ENCODE measurements around the gene MED13L. TPM values are rescaled to one million over a fixed set of nuclear protein-coding genes. Genes with fewer than 3 reads are reported as not detected.

MED13L gene
- total and polyA plus RNA-seq, 2 donors (not counting 1 experiment from before 2014, with no cell fraction given): 20.3 to 207 TPM

DNA sequence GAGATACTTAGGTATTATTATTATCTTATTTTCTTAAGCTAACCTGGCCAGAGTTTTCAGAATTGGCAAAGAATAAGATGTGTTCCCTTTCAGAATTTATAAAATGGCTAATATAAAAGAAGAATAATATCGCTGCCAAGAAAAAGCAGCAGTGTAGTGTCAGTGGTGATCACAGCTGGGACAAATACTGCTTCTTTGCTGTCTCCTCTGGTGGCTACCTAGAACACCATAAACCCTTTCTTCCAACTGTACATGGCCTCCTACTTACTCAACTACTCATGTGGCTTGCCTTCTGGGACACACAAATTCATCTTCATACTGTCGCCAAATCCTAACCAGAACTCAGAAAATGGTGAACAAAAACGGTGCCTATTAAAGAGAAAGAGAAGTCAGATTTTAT is 72.7 kb downstream of the MED13L start:
- intact Hi-C loops (cut with micrococcal nuclease): no loop called here
- 92% methylated on average over 2 of the region's 3 CpGs for WGBS (ENCODE audit: insufficient coverage)
- H3K4me3 ChIP-seq (ENCODE audit: control extremely low read depth in 1 of 5, extremely low read depth in 1 of 5, insufficient read depth in 1 of 5, low read depth in 2 of 5, low read length in 4 of 5): no peak overlapping the region
- ChIA-PET CTCF (interaction anchor here (1.5 kb wide), 1 partner anchor 11 kb away, joined by 5 read pairs; no protein-coding TSS in a partner anchor), POLR2A (no interaction called here)
- Mint-ChIP-seq H3K9me3 (ENCODE audit: insufficient read depth) (no peaks in the 10 kb centered on the region), H3K4me3 (no peak overlapping the region), H3K27me3 (no peaks in the 10 kb centered on the region), H3K4me1 (peaks cover 57% of the 10 kb centered on the region), H3K27ac (no peak overlapping the region)
- H2AFZ ChIP-seq (ENCODE audit: insufficient read depth, low read depth, low read length, poor library complexity, severe bottlenecking): no peak overlapping the region
- TF ChIP-seq, protein P1, sequence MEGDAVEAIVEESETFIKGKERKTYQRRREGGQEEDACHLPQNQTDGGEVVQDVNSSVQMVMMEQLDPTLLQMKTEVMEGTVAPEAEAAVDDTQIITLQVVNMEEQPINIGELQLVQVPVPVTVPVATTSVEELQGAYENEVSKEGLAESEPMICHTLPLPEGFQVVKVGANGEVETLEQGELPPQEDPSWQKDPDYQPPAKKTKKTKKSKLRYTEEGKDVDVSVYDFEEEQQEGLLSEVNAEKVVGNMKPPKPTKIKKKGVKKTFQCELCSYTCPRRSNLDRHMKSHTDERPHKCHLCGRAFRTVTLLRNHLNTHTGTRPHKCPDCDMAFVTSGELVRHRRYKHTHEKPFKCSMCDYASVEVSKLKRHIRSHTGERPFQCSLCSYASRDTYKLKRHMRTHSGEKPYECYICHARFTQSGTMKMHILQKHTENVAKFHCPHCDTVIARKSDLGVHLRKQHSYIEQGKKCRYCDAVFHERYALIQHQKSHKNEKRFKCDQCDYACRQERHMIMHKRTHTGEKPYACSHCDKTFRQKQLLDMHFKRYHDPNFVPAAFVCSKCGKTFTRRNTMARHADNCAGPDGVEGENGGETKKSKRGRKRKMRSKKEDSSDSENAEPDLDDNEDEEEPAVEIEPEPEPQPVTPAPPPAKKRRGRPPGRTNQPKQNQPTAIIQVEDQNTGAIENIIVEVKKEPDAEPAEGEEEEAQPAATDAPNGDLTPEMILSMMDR (IDR thresholded peaks at IDR 0.05): no peak
- no peak for TF ChIP-seq EZH2 (IDR thresholded peaks at IDR 0.05; ENCODE audit: borderline replicate concordance, insufficient read depth, low read depth, low read length, poor library complexity, severe bottlenecking)
- H4K20me1 ChIP-seq (ENCODE audit: control insufficient read depth, insufficient read depth, low read length, poor library complexity, severe bottlenecking): peaks cover 39% of the 10 kb centered on the region
- H3K4me1 ChIP-seq (ENCODE audit: control insufficient read depth in 2 of 2, insufficient read depth in 2 of 2, low read length in 2 of 2): peaks cover 0 to under 1% of the 10 kb centered on the region in 2 donors
- no peak overlapping the region for H3K4me2 ChIP-seq (replicated peaks; ENCODE audit: low read depth, low read length, poor library complexity, severe bottlenecking)
- H3K27me3 ChIP-seq (replicated peaks in 1 of 4; ENCODE audit: control extremely low read depth in 1 of 4, control insufficient read depth in 3 of 4, insufficient read depth in 4 of 4, low read length in 3 of 4): no peaks in the 10 kb centered on the region
- no peak for ATAC-seq (ENCODE audit: low read depth)
- peaks cover 94% of the 10 kb centered on the region for H3K79me2 ChIP-seq (ENCODE audit: control insufficient read depth, insufficient read depth, low read length)
- no peak overlapping the region for H3K27ac ChIP-seq (ENCODE audit: low read length in 2 of 2)
- no peak for DNase-seq
- H3K9me3 ChIP-seq (ENCODE audit: control extremely low read depth in 1 of 3, control insufficient read depth in 2 of 3, insufficient read depth in 1 of 3, low read length in 2 of 3): no peaks in the 10 kb centered on the region
- H3K9ac ChIP-seq (ENCODE audit: low read length): no peak overlapping the region
- peaks cover 1 to 11% of the 10 kb centered on the region in 2 experiments for H3K36me3 ChIP-seq (replicated peaks in 1 of 2; ENCODE audit: control extremely low read depth in 1 of 2, control insufficient read depth in 1 of 2, extremely low read depth in 1 of 2, insufficient read depth in 2 of 2, low read length in 1 of 2)

DNA sequence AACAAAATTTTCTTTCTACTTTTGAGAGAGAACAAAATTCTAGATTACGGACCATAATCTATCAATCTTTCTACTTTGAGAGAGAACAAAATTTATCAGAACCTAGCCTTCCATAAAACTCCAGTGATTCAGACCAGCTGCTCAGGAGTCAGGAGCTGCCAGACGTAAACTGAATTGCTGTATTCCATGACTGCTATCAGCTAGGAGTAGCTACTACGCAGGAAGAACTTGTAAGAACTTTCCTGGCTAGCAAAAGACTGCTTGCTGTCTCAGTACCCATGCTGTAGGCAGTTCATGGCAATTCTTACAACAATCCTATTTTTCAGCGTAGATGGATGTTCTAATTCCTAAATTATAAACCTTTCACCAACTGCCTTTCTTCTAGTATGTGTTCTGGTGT is 73.3 kb downstream of the MED13L start:
- Histone ChIP-seq H3K79me2 (ENCODE audit: control insufficient read depth, insufficient read depth, low read length) (peaks cover 93% of the 10 kb centered on the region), H3K36me3 (replicated peaks in 1 of 2; ENCODE audit: control extremely low read depth in 1 of 2, control insufficient read depth in 1 of 2, extremely low read depth in 1 of 2, insufficient read depth in 2 of 2, low read length in 1 of 2) (peaks cover 1 to 11% of the 10 kb centered on the region in 2 experiments), H3K4me2 (replicated peaks; ENCODE audit: low read depth, low read length, poor library complexity, severe bottlenecking) (no peak overlapping the region), H3K9me3 (ENCODE audit: control extremely low read depth in 1 of 3, control insufficient read depth in 2 of 3, insufficient read depth in 1 of 3, low read length in 2 of 3) (no peaks in the 10 kb centered on the region), H3K9ac (ENCODE audit: low read length) (no peak overlapping the region), H3K27me3 (replicated peaks in 1 of 4; ENCODE audit: control extremely low read depth in 1 of 4, control insufficient read depth in 3 of 4, insufficient read depth in 4 of 4, low read length in 3 of 4) (no peaks in the 10 kb centered on the region), H3K27ac (ENCODE audit: low read length in 2 of 2) (no peak overlapping the region), H4K20me1 (ENCODE audit: control insufficient read depth, insufficient read depth, low read length, poor library complexity, severe bottlenecking) (peaks cover 38% of the 10 kb centered on the region), H3K4me3 (ENCODE audit: control extremely low read depth in 1 of 5, extremely low read depth in 1 of 5, insufficient read depth in 1 of 5, low read depth in 2 of 5, low read length in 4 of 5) (no peak overlapping the region), H3K4me1 (ENCODE audit: control insufficient read depth in 2 of 2, insufficient read depth in 2 of 2, low read length in 2 of 2) (peaks cover 0 to 3% of the 10 kb centered on the region in 2 donors), H2AFZ (ENCODE audit: insufficient read depth, low read depth, low read length, poor library complexity, severe bottlenecking) (no peak overlapping the region)
- ChIA-PET POLR2A (no interaction called here), CTCF (no interaction called here)
- WGBS (ENCODE audit: insufficient coverage): 97% methylated on average over 3 of the region's 4 CpGs
- Mint-ChIP-seq H3K4me3 (no peak overlapping the region), H3K9me3 (ENCODE audit: insufficient read depth) (no peaks in the 10 kb centered on the region), H3K4me1 (peaks cover 54% of the 10 kb centered on the region), H3K27ac (no peak overlapping the region), H3K27me3 (no peaks in the 10 kb centered on the region)
- ATAC-seq (ENCODE audit: low read depth): no peak
- DNase-seq: no peak
- no peak for TF ChIP-seq EZH2 (IDR thresholded peaks at IDR 0.05; ENCODE audit: borderline replicate concordance, insufficient read depth, low read depth, low read length, poor library complexity, severe bottlenecking)
- TF ChIP-seq, protein P1 (IDR thresholded peaks at IDR 0.05): no peak
- intact Hi-C loops (cut with micrococcal nuclease): no loop called here

Data from B cell (primary cell).